Epidermal melanocyte (primary cell): ENCODE results near the gene HNRNPU.

ENCODE experiments used
- DNase-seq: peaks from one replicate; pipeline ENCODE4 v3.0.0; 2011; ENCODE audit warnings: low spot score; ENCODE audit not compliant: insufficient read length

HNRNPU gene

DNA sequence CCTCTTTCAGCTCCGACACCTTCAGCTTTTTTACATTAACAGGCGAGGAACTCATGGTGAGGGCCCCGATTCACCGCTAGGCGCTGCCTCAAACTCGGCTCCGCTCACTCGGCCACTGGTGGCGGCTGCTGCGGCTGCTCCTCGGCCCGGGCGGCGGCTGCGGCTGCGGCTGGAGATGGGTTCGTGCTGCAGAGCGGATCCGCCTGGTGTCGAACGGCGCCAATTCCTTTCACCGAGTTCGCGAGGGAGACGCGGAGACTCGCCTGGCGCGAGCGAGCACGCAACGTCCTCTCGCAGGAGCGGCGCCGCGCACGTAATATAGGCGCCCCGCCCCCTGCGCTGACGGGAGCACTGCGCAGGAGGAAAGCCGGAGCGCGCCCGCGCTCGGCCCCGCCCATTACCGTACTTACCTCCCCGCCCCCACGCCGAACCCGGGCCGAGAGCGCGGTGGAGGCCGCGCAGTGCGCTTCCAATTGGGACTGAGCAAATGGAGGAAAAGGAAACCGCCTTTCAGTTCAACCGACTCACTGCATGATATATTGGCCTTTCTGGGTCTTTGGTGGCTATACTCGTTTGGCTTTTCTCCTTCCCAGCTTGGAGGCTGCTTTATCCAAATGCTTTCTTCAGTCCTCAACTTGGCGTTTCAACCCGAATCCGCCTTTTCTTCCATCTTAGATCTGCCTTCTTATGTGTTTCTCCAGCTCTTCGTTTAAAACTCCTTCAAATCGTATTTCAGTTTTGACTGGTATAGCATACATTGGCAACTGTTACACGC, at the start of gene HNRNPU:
Gene HNRNPU (minus strand): TSS at position 291 of the 775 bp plus-strand sequence. CDS start 236 bp downstream, at position 55.
- peak; percentile 67 for DNase-seq

DNA sequence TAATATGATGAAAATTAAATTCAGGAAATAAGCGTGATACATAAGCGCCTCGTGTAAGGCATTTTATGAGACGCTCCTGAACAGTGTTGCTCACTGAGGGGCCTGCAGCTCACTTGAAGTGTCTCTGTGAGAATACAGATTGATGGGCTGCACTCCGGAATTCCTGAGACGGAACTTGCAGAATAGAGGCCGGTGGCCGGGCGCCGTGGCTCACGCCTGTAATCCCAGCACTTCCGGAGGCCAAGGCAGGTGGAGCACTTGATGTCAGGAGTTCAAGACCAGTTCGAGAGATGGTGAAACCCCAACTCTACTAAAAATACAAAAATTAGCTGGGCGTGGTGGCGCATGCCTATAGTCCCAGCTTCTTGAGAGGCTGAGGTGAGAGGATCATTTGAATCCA, 49.5 kb upstream of the HNRNPU start:
- DNase-seq = no peak

DNA sequence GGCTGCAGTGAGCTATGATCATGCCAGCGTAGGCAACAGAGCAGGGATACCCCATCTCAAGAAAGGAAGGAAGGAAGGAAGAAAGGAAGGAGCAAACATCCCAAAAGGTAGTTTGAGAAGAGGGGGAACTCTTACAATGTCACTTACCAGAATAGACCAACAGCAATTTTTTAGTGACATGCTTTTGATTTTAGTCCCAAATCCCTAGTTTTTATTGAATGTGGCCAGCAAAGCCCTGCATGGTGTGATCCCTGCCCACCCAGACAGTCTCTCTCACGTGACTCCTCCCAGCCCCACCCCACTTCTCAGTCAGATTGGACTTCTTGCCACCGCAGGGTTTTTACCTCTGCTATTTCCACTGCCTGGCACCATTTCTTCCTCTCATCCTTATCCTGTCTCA, 39.8 kb upstream of the HNRNPU start:
- DNase-seq = no peak

DNA sequence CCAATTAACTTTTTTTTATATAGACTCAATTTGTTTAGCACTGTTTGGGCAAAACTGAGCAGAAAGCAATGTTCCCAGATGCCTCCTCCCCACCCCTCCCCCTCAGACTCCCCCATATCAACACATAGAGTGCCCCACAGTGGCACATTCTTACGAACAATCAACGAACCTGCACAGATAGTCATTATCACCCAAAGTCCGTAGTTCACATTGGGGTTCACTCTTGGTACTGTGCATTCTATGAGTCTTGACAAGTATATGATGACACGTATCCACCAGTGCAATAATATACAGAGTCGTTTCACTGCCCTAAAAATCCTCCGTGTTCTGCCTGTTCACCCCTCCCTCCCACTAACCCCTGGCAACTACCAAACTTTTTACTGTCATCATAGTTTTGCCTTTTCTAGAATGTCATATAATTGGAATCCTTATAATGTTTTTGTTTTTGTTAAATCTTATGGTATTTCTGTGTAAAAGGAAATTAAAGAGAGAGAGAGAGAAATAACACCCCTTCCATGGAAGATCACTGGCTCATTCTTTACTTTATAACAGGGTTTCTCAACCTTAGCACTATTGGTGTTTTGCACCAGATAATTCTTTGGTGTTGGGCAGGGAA, 37.2 kb upstream of the HNRNPU start:
- no peak for DNase-seq

DNA sequence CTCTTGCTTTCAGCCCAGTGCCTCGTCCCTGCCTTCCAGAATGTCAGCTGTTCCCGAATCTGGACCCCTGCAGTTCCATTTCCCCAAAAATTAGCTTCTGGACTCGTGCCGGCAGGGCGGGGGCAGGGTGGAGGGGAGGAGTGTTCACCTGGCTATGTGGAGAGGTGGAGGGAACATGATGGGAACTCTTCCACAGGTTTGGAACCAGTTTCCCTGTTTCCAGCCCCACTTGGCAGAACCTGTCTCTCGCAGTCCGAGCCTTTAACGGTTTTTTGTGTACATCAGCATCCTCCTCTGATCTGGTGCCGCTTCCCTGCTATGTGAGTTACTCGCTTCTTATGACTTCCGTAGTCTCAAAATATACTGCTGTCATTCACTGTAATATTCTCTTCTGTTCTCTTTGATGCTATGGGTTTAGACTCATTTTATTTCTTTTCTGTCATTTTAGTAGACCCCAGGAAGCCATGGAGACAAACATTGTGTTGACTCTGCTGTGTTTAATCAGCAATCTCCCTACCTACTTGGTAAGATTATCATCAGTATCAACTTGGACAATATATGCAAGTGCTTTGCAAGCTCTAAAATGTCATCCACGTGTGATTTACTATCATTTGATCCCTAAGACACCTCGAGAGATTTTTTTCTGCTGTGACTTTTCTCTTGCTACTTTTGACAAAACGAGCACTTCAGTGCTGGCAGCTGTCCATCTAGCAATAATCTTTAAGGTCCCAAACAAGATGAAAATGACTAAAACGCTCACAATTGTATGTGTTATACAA, 33.3 kb upstream of the HNRNPU start:
- no peak for DNase-seq

DNA sequence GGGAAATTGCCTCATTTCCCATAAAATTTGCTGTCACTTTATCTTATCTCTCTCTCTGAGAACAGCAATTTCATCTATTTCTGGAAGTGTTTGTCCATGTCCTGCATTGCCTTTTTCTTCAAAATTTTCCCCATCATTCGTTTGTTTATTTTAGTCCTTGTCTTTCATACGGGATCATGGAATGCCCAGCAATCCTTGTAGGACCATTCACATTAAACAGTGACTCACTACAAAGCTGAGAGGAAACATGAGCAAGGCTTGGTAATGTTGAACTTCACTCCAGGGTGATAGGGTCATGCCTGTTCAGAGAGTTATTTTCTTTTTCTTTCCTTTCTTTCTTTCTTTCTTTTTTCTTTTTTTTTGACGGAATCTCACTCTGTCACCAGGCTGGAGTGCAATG, 32.2 kb upstream of the HNRNPU start:
- no peak for DNase-seq

DNA sequence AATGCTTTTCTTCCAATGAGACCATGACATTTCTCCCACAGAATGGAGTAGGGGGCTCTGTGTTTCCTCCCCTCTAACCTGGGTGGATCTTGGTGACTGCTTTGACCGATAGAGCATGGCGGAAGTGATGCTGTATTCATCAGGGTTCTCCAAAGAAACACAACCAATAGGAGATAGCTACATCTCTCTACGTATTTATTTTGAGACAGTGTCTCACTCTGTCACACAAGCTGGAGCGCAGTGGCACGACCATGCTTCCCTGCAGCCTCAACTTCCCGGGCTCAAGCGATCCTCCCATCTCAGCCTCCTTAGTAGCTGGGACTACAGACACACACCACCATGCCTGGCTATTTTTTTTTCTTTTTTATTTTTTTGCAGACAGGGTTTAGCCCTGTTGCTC, 29.5 kb upstream of the HNRNPU start:
- DNase-seq = no peak

DNA sequence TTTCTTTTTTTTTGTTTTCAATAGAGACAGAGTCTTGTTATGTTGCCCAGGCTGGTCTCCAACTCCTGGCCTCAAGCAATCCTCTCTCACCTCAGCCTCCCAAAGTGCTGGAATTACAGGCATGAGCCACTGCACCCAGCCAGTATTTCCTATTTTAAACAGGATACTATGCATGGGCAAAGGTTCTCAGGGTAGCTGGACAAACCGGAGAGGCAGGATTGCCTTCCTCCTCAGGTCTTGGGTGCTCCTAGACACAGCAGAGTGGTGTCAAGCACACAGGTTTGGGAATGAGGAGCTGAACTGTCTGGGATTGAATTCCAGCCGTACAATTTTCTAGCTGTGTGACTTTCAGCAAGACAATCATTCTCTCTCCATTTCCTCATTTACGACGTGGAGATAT, 22.9 kb upstream of the HNRNPU start:
- no peak for DNase-seq

DNA sequence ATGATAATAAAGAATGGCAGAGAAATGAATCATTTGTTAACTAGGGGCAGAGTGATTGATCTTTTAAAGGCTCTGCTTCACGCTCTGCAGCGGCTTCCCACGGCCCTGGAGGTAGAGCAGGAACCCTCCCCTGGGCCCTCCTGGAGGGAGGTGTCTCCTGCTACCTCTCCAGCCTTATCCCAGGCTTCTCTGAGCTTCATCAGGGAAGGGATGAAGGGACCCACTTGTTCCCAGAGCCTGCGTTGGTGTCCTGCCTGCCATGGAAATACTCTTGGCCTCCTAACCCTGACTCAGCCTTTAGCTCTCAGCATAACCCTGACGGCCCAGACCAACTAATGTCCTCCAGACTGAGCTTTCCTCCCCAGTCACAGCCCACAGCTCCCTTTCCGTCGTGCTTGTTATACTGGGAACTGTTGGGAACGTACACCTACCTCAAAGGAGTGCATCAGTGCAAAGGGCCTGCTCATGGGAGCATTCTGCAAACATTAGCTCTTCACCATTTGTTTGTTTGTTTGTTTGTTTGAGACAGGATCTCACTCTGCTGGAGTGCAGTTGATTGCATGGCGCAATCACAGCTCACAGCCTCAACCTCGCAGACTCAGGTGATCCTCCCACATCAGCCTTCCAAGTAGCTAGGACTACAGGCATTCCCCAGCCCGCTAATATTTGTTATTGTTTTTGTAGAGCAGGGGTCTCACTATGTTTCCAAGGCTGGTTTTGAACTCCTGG, 17.4 kb upstream of the HNRNPU start:
- DNase-seq = no peak

DNA sequence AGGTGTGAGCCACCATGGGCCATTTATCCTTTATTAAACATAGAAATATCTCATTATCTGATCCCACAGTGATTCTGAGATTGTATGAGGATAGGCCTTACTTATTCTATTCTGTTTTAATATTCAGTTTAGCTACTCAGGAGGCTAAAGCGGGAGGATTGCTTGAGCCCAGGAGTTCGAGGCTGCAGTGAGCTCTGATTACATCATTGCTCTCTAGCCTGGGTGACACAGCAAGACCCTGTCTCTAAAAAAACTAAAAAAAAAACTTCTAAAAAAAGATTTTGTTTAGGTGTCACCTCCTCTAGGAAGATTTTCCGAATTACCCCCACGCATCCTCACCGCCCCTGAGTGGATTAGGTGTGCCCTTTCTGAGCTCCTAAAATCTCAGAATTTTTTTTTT, 14.3 kb upstream of the HNRNPU start:
- no peak for DNase-seq

DNA sequence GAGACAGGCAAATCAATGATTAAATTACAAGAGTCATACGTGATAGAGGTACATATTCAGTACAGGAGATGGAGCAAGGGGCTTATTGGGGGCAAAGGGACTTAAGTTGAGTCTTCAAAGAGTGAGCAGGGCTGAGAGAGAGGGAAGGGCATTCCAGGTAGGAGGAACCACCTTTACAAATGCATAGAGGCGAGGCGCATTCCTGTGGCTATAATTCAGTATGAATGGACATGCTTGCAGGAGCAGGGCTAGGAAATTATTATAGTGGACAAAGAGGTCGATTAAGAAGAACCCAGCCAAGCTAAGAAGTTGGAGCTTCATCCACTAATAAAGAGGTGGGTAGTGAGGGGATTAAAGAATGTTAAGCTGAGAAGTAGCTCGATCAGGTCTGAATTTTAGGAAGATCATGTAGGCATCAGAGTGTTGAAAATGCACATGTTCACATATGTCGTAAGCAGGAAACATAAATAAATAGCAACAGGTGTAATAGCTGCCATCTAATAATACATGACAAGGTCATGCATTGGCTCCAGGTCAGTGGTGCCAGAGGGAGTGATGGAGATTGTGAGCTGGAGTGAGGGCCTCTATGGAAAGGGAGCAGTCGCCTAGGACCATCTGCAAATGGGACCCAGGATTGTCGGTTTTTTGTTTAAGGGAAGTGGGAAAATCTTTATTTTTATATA, 12.0 kb upstream of the HNRNPU start:
- no peak for DNase-seq

DNA sequence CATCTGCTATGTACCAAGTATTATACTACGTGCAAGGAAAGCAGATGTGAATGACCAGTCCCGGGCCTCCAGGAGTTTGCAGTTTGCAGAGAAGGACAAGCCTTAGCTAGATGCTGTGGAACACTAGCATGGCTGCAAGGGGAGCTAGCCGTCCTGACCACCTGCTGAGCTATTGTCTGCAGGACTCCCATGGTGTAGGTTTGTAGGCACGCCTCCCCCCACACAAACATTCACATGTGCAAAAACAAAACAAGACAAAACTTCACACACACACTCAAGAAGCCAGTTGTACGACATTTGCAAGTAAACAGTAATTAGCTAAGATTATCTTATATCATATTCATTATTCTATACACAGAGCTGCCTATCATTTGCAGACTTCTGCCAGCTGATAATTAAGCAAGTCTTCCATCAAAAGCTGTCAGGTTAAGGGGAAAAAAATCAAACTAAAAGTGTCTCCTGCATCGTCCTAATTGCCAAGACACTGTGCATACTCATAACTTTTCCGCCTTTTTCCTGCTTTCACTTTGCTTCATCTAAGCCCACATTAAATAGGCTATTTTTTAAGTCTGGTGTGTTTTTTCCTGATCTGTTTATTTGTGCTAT, 10.7 kb upstream of the HNRNPU start:
- DNase-seq = no peak

DNA sequence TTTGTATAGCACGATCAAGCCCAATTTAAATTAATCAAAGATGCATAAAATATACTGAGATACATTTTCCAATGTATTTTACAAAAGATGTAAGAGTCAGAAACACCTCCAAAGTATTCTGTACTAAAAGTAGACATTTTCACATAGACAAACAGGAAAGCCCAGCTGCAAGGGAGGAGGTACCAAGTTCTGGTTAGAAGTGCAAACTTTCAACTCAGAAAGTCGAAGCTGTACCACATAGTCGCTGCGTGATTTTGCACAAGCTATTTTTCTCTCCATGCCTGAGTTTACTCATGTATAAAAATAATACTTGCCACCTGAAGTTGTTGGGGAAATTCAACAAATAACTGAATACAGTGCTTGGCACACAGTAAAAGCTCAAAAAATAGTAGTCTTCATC, 5.6 kb upstream of the HNRNPU start:
- no peak for DNase-seq

DNA sequence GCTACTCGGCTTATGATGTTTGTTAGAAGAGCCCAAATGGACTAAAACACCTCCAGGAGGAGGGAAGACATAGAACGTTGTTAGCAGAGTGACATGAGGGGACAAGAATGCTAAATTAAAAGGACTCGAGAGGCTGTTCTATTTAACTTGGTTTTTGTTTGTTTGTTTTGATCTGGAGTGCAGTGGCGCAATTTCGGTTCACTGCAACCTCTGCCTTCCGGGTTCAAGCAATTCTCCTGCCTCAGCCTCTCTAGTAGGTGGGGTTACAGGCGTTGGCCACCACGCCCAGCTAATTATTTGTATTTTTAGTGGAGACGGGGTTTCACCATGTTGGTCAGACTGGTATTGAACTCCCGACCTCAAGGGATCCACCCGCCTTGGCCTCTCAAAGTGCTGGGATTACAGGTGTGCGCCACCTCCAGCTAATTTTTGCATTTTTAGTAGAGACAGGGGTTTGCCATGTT, 5.1 kb upstream of the HNRNPU start:
- DNase-seq = no peak

DNA sequence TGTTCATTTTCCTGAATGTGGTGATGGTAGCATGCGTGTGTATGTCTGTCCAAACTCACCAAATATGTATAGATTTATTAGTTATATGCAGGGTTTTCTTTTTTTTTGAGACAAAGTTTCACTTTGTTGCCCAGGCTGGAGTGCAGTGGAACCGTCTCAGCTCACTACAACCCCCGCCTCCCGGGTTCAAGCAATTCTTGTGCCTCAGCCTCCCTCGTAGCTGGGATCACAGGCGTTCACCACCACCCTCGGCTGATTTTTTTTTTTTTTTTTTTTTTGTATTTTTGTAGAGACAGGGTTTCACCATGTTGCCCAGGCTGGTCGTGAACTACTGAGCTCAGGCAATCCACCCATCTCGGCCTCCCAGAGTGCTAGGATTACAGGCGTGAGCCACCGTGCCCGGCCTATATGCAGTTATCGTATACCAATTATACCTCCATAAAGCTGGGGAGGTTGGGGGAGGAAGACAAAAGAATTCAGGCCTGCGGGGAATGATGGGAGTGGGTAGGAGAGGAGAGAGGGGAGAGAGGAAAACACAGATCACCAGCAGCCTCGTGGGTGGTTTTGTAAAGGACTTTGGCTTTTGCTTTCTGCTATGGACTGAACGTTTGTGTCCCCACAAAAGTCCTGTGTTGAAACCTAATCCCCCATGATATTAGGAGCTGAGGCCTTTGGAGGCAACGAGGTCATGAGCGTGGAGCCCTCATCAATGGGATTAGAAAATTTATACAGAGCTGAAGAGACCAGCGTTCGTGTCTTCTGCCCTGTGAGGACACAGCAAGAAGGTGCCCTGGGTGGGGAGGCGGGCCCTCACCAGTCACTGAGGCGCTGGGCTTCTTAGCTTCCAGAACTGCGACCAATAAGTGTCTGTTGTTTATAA, 4.4 kb upstream of the HNRNPU start:
- no peak for DNase-seq

DNA sequence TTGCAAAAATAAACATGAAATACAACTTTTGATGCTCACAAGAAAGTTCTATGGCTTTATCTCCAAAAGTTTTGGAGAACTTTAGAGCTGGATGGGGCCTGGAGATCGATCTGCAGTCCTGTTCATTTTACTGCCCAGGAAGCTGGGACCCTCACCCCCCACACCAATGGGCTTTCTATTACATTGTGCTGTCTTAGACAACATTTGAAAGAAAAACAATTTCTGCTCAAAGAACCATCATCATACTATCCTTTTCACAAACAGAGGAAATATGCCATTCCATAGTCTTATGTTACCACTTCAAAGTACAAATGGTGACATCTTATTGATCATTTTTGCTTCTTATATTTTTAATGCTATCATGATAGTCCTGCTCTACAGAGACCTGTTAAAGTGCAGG, 2.0 kb upstream of the HNRNPU start:
- DNase-seq = no peak

DNA sequence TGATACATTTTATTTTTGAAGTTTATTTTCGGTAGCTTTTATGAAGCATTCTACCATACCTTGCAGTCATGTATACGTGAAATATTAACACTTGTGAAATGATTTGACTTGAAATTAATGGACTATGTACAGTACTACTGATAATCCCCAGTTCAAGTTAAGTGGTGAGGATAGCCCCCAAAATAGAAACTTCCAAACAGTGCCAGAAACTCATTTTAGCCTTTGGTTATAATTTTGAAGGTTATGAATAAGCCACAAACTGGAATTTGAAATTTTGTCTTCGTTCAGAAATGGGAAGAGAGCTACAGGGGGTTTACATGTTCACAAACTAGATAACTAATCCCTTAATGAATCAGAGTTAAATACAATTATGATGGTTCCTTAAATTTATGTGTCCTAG, 1.5 kb upstream of the HNRNPU start:
- DNase-seq = no peak

DNA sequence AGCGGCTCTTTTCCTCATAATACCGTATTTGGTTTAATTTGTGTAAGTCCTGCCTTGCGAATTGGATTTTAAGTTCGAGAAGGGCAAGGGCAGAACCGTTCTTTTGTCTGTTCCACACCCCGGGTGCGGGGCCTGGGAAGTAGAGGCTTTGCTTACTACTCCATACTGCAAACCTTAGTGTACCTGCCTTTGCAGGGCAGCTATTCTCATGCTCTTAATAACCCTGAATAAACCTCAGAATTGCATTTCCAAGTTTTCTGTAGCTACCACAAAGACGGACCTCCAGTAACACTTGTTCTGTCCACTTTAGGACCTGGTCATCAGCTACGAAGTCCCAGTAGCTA, 657 bp upstream of the HNRNPU start:
- DNase-seq = no peak

DNA sequence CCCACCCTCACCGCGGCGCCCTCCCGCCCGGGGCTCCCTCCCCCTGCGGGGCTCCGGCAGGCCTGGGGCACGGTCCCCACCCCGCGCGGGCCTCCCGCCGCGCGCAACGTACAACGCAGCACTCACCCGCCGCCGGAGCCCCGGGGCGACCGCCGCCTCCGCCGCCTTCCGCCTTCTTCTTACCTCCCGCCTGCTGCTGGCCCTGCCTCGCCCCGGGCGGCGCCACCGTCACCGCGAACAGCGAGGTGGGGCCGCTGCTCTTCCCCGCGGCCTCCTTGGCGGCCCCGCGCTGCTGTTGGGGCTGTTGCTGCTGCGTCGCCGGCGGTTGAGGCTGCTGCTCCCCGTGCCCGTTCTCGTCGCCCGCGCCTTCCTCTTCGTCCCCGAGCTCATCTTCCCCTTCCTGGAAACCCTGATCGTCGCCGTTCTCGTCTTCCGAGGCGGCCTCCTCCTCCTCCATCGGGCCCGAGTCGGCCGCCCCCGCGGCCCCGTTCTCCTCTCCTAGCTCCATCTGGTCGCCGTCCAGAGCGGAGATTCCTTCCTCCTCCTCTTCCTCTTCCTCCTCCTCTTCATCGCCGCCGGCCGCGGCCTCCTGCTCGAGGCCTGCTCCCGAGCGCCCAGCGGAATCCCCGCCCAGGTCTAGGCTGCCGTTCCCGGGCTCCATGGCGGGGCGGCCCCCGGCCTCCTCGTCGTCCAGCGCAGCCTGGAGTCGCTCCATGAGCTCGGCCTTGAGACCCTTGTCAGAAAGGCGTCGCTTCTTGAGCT, 671 bp downstream of the HNRNPU start:
- DNase-seq = no peak
